CD14-positive monocyte (primary cell): ENCODE results near the gene RNGTT. TPM values are rescaled to one million over a fixed set of nuclear protein-coding genes. Genes with fewer than 3 reads are reported as not detected.

Experiments used
- DNase-seq, 3 donors: peaks; one replicate each; pipeline ENCODE4 v3.0.0-alpha.2; 2011 to 2022
- H2AFZ ChIP-seq: 2 replicates; pipeline ENCODE4 v1.6.0; 2012; ENCODE audit warnings: mild to moderate bottlenecking, low read depth, low read length, inconsistent platforms; ENCODE audit not compliant: insufficient read depth, poor library complexity, severe bottlenecking
- H3K27ac ChIP-seq, 2 donors: 1 replicate in 1 of 2; 2 replicates in 1 of 2; pipeline ENCODE4 v1.5.1; 2012 to 2013; ENCODE audit warnings: low read length in 2 of 2, control low read depth in 1 of 2, inconsistent platforms in 1 of 2, low read depth in 1 of 2, mild to moderate bottlenecking in 1 of 2
- H3K27me3 ChIP-seq, 2 donors: one replicate each; pipeline versions ENCODE4 v1.6.0 to v1.6.1; 2011 to 2013; ENCODE audit warnings: low read length in 2 of 2; ENCODE audit not compliant: control insufficient read depth in 2 of 2, insufficient read depth in 2 of 2
- H3K36me3 ChIP-seq, 2 donors: replicated peaks in 1 of 2; 1 replicate in 1 of 2; 2 replicates in 1 of 2; pipeline versions ENCODE4 v1.5.1 to v1.6.1; 2012 to 2013; ENCODE audit warnings: low read length in 2 of 2, control low read depth in 1 of 2, inconsistent platforms in 1 of 2, mild to moderate bottlenecking in 1 of 2; ENCODE audit not compliant: insufficient read depth in 2 of 2, control insufficient read depth in 1 of 2
- H3K4me1 ChIP-seq, 2 donors: 1 replicate in 1 of 2; 2 replicates in 1 of 2; pipeline versions ENCODE4 v1.5.1 to v1.6.1; 2012 to 2013; ENCODE audit warnings: low read length in 2 of 2, control low read depth in 1 of 2, inconsistent platforms in 1 of 2, mild to moderate bottlenecking in 1 of 2, moderate library complexity in 1 of 2; ENCODE audit not compliant: insufficient read depth in 2 of 2, control insufficient read depth in 1 of 2
- H3K4me2 ChIP-seq: replicated peaks from 2 replicates; pipeline ENCODE3; 2012; ENCODE audit warnings: low read length, moderate library complexity, mild to moderate bottlenecking; ENCODE audit not compliant: poor library complexity, severe bottlenecking; ENCODE audit errors: extremely low read depth
- H3K4me3 ChIP-seq, 3 experiments: fragments of 200-600 bp in 1 of 3; sonication (generic) in 1 of 3; replicated peaks in 1 of 3; 1 replicate in 2 of 3; 2 replicates in 1 of 3; pipeline ENCODE4 v1.5.1; 2011 to 2013; ENCODE audit warnings: low read length in 3 of 3, mild to moderate bottlenecking in 3 of 3, control low read depth in 2 of 3, low read depth in 2 of 3, inconsistent platforms in 1 of 3, moderate library complexity in 1 of 3
- H3K79me2 ChIP-seq: 2 replicates; pipeline ENCODE4 v1.6.0; 2012; ENCODE audit warnings: mild to moderate bottlenecking, control low read depth, inconsistent platforms, low read length, moderate library complexity; ENCODE audit not compliant: insufficient read depth
- H3K9ac ChIP-seq: 2 replicates; pipeline ENCODE4 v1.6.0; 2017; ENCODE audit warnings: low read length, mild to moderate bottlenecking; ENCODE audit not compliant: insufficient read depth, poor library complexity, severe bottlenecking
- H3K9me3 ChIP-seq, 2 donors: replicated peaks in 1 of 2; 1 replicate in 1 of 2; 2 replicates in 1 of 2; pipeline versions ENCODE4 v1.5.1 to v1.6.1; 2012 to 2013; ENCODE audit warnings: low read length in 2 of 2, control low read depth in 1 of 2; ENCODE audit not compliant: control insufficient read depth in 1 of 2, insufficient read depth in 1 of 2
- H4K20me1 ChIP-seq: 2 replicates; pipeline ENCODE4 v1.6.0; 2012; ENCODE audit warnings: mild to moderate bottlenecking, low read length, control low read depth, moderate library complexity; ENCODE audit not compliant: insufficient read depth
- H3K27ac Mint-ChIP-seq, 7 donors: one replicate each; pipeline ENCODE4 v1.8.0; 2020; ENCODE audit warnings: mild to moderate bottlenecking in 7 of 7, mixed read lengths in 7 of 7, moderate library complexity in 6 of 7, inconsistent platforms in 2 of 7
- H3K27me3 Mint-ChIP-seq, 3 donors: one replicate each; pipeline ENCODE4 v1.8.0; 2021 to 2022; ENCODE audit warnings: low read depth in 3 of 3, mild to moderate bottlenecking in 3 of 3, mixed read lengths in 3 of 3, moderate library complexity in 3 of 3, inconsistent platforms in 1 of 3
- H3K36me3 Mint-ChIP-seq, 2 donors: one replicate each; pipeline ENCODE4 v1.8.0; 2020; ENCODE audit warnings: mixed read lengths in 2 of 2, inconsistent platforms in 1 of 2, mild to moderate bottlenecking in 1 of 2
- H3K4me1 Mint-ChIP-seq: one replicate; pipeline ENCODE4 v1.8.0; 2020; ENCODE audit warnings: mild to moderate bottlenecking, mixed read lengths
- H3K4me3 Mint-ChIP-seq, 2 donors: one replicate each; pipeline ENCODE4 v1.8.0; 2020; ENCODE audit warnings: mild to moderate bottlenecking in 2 of 2, mixed read lengths in 2 of 2, moderate library complexity in 1 of 2
- H3K9me3 Mint-ChIP-seq, 7 donors: one replicate each; pipeline ENCODE4 v1.8.0; 2020 to 2022; ENCODE audit warnings: mixed read lengths in 7 of 7, mild to moderate bottlenecking in 6 of 7, moderate library complexity in 6 of 7, inconsistent platforms in 2 of 7
- CTCF ChIP-seq: fragments of 200-600 bp; IDR thresholded peaks from one replicate; pipeline ENCODE4 v1.8.0; 2022; ENCODE audit warnings: antibody characterized with exemption, mild to moderate bottlenecking
- WGBS: methylation state at CpG from one replicate; pipeline ENCODE4 v1.1.5; 2013; ENCODE audit warnings: missing lambda C conversion rate; ENCODE audit not compliant: insufficient coverage; 5-methylcytosine and 5-hydroxymethylcytosine counted together
- intact Hi-C, 2 donors: fragments of 100-400 bp; cut with micrococcal nuclease; formaldehyde crosslinking; loops; one replicate each; pipeline versions ENCODE4 v1.15.0 to v1.15.1; 2023
- polyA plus RNA-seq, 3 donors: library from polyadenylated mRNA; depleted of rRNA in 1 of 3; unstranded in 2 of 3; stranded (reverse) in 1 of 3; fragments of 300-500 nt in 2 of 3; fragments of >200 nt in 1 of 3; fragmentation: Illumina TruSeq in 2 of 3; gene quantifications; 1 replicate in 2 of 3; 2 replicates in 1 of 3; pipeline ENCODE4 v1.2.3, GENCODE V29; 2012 to 2021
- small RNA-seq: library from RNA; depleted of rRNA; stranded (forward); fragments of <200 nt; gene quantifications from one replicate; pipeline ENCODE3, GENCODE V24; 2012; ENCODE audit warnings: low read depth; ENCODE audit not compliant: insufficient read length

RNGTT gene
- polyA plus RNA-seq, 3 donors, result 2.3 to 8.6 (median 5.8) TPM

- Mint-ChIP-seq H3K4me1 (no peaks in the 10 kb centered on the region), H3K4me3 (no peak overlapping the region), H3K36me3 (no peaks in the 10 kb centered on the region), H3K27ac (no peak overlapping the region), H3K9me3 (peaks cover 0 to 5% (median 2%) of the 10 kb centered on the region in 7 donors), H3K27me3 (peaks cover 0 to 2% (median 1%) of the 10 kb centered on the region in 3 donors)
- no peak for TF ChIP-seq CTCF
- Histone ChIP-seq H3K27me3 (no peaks in the 10 kb centered on the region), H3K9me3 (peaks cover 0 to 7% of the 10 kb centered on the region in 2 donors), H4K20me1 (no peaks in the 10 kb centered on the region), H3K27ac (no peak overlapping the region), H3K36me3 (no peaks in the 10 kb centered on the region), H3K4me2 (no peak overlapping the region), H3K79me2 (no peaks in the 10 kb centered on the region), H3K4me3 (no peak overlapping the region), H2AFZ (no peak overlapping the region), H3K9ac (no peak overlapping the region), H3K4me1 (no peaks in the 10 kb centered on the region)
- no peak for DNase-seq
- intact Hi-C loops, result no loop called here
- WGBS, result 4% methylated on average over 4 of the region's 10 CpGs
These were observed 402.1 kb downstream of the RNGTT start for GRCh38 chr6:88561034-88561953.

Small RNA genes lying within 50 kb of the gene (small RNA-seq; reads per million reads assigned to genes)
- gene AL079342.1, result not detected
- gene RF00045, result not detected

Other genes starting within 250 kb of the RNGTT start
- 100 to 1,000 TPM; 102 to 398 (median 348) TPM for gene PNRC1, start 117.1 kb upstream of the RNGTT start, polyA plus RNA-seq
- under 1 TPM in 1 of 3 donors, not detected in 2; 0.04 TPM for gene SRSF12, start 154.5 kb upstream of the RNGTT start, polyA plus RNA-seq
- 1 to 10 TPM; 1.2 to 2.1 (median 1.4) TPM for gene PM20D2, start 182.4 kb upstream of the RNGTT start, polyA plus RNA-seq